ENCODE data around the gene LRPPRC. TPM values are rescaled to one million over a fixed set of nuclear protein-coding genes. Genes with fewer than 3 reads are reported as not detected.

Gene LRPPRC
- total and polyA plus RNA-seq, 2 donors (not counting 3 experiments of a cell fraction or from before 2014, with no cell fraction given): 22.6 to 94.0 TPM

- POLR2A ChIA-PET: no interaction called here
- H3K4me3 ChIP-seq (replicated peaks in 1 of 3; ENCODE audit: insufficient read depth in 1 of 3, low read depth in 1 of 3, low read length in 3 of 3): no peak overlapping the region
- intact Hi-C loops (cut with micrococcal nuclease): no loop called here
Measured at GRCh38 chr2:43880952-43881351, 114.8 kb downstream of the LRPPRC start.

More at GRCh38 chr2:43880952-43881351, 114.8 kb downstream of the LRPPRC start:
- H3K9ac ChIP-seq (replicated peaks; ENCODE audit: extremely low read depth, insufficient read depth, low read length): no peak overlapping the region
- DNase-seq (ENCODE audit: low read depth, low spot score) (no peak), FAIRE-seq (no peak)
- CTCF ChIA-PET: no interaction called here
- H2AFZ ChIP-seq (ENCODE audit: low read depth, low read length): no peak overlapping the region
- H3K36me3 ChIP-seq (ENCODE audit: control insufficient read depth in 2 of 2, extremely low read depth in 1 of 2, insufficient read depth in 2 of 2, low read length in 2 of 2): no peaks in the 10 kb centered on the region
- no peaks in the 10 kb centered on the region for H4K20me1 ChIP-seq (replicated peaks; ENCODE audit: control insufficient read depth, extremely low read depth, insufficient read depth, low read length)
- no TSS peak for BruUV-seq (replicated peaks)
- no peak overlapping the region for H3K4me2 ChIP-seq (ENCODE audit: insufficient read depth, low read length)
- H3K27ac ChIP-seq (ENCODE audit: insufficient read depth, low read depth, low read length): no peak overlapping the region
- no peaks in the 10 kb centered on the region for H3K9me1 ChIP-seq (replicated peaks; ENCODE audit: control insufficient read depth, extremely low read depth, insufficient read depth, low read length)
- TF ChIP-seq CTCF (IDR thresholded peaks at IDR 0.05; ENCODE audit: extremely low read depth in 1 of 2, insufficient read depth in 1 of 2, low read depth in 1 of 2, low read length in 2 of 2) (no peak), MAX (IDR thresholded peaks at IDR 0.05; ENCODE audit: insufficient read depth, insufficient read length) (no peak), JUN (IDR thresholded peaks at IDR 0.05; ENCODE audit: borderline replicate concordance, insufficient read depth, insufficient read length, low read depth) (no peak), POLR2A (IDR thresholded peaks at IDR 0.05; ENCODE audit: low read depth, low read length) (no peak), MYC (IDR thresholded peaks at IDR 0.05; ENCODE audit: low read depth, low read length) (no peak), POLR2AphosphoS5 (IDR thresholded peaks at IDR 0.05; ENCODE audit: insufficient read depth, low read depth, low read length) (no peak), FOS (IDR thresholded peaks at IDR 0.05; ENCODE audit: borderline replicate concordance, insufficient read depth, low read length) (no peak), EZH2 (IDR thresholded peaks at IDR 0.05; ENCODE audit: borderline replicate concordance, low read depth, low read length, severe bottlenecking) (no peak), GATA2 (IDR thresholded peaks at IDR 0.05; ENCODE audit: insufficient read depth, insufficient read length, low read depth, low read length) (no peak)
- dilution Hi-C loops (cut with MboI; ENCODE audit: extremely low pct_ligation_motif_present, low sequenced_read_pairs): no loop called here
- H3K4me1 ChIP-seq (ENCODE audit: control insufficient read depth, extremely low read depth, insufficient read depth, low read length): no peaks in the 10 kb centered on the region
- H3K9me3 ChIP-seq (replicated peaks; ENCODE audit: control insufficient read depth, insufficient read depth, low read length): no peaks in the 10 kb centered on the region
- H3K27me3 ChIP-seq (ENCODE audit: control insufficient read depth in 2 of 2, insufficient read depth in 2 of 2, low read length in 2 of 2): peaks cover 0 to 2% of the 10 kb centered on the region in 2 experiments
- H3K79me2 ChIP-seq (ENCODE audit: control insufficient read depth, insufficient read depth, low read length): no peaks in the 10 kb centered on the region
